Activated CD4-positive, alpha-beta T cell treated with anti-CD3 and anti-CD28 coated beads for 1 hour (primary cell): ENCODE data around the gene C16orf92.
"Not testable (repeated sequence)": the region's sequence is repeated elsewhere in the genome, so short reads cannot be mapped to it uniquely, and the experiment has no call there.

Source experiments
- DNase-seq: peaks from one replicate; pipeline ENCODE4 v3.0.0-alpha.2; 2020

The C16orf92 gene

DNA sequence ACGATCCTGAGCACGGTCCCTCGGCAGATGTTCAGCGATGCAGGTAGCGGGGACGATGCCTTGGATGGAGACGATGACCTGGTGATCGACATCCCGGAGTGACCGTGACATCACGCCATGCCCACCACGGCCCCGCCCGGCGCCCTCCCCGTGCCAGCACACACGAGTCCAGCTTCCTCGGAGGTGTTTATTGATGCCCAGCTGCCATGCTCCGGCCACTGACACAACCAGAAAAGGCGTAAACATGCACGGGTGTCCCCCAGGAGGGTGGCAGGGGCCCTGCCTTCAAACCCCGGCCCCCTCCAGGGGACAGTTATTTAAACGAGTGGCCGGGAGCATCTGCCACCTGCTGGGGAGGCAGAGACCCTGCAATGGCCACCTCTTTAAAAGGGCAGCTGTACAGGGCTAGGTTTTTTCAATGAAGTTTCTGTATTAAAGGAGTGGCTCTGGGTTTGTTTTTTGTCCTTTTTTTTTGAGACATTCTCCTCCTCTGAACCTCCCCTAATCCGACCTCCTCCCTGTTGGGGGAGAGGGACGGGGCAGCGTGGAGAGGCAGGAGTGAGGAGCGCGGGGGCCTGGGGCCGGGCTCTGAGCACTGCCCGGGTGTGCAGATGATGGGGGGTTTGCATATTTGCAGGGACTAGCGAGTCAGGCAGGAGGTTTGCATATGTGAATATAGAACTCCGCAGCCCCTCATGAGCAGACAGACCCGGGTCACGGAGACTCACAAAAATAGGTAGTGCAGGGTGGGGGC, 17.5 kb upstream of the C16orf92 start:
- DNase-seq, result no peak

DNA sequence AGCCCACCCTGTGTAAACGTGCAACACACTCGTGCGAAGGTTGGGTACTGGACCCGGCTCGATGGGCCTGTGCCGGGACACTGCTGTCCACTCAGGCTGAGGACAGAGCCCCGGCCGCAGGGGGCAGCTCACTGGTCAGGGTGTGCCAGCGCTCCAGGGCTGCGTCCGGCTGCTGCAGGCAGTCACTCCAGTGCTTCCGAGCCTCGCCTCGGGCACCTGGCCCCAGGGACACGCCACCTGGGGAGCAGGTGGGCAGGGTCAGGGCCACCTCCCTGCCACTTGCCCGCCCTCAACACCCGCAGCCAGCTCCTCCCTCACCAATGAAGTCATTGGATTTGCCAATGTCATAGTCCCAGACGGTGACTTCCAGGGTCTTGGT, 16.9 kb upstream of the C16orf92 start:
- DNase-seq, result no peak

DNA sequence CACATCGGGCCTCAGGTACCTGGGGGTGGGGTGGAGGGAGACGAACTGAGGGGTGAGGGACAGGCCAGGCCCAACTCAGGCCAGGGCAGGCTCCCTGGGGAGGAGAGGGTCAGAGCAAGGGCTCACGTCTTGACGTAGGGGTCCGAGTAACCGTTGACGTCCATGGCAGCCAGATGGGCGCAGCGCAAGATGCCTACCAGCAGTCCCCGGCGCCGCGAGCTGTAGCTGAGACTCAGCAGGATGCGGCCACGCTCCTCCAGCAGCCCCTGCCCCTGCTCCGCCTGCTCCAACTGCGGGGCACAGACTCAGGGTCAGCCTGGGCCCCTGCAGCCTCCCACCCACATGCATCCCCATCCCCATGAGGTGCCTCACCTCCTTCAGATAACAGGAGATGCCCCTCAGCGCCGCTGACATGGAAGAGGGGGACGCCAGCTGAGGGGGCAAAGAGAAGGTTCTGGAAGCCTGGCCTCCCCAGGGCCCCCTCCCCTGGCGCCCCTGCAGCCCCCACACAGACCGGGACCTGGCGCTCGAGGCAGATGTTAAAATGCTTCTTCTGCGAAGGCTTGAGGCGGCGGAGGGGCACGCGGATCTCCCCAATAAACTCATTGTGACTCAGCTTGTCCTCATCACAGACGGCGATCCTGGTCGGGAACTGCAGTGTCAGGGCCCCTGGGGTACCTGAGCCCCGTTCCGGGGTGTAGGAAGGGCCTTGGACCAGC, 16.2 kb upstream of the C16orf92 start:
- DNase-seq, result no peak

DNA sequence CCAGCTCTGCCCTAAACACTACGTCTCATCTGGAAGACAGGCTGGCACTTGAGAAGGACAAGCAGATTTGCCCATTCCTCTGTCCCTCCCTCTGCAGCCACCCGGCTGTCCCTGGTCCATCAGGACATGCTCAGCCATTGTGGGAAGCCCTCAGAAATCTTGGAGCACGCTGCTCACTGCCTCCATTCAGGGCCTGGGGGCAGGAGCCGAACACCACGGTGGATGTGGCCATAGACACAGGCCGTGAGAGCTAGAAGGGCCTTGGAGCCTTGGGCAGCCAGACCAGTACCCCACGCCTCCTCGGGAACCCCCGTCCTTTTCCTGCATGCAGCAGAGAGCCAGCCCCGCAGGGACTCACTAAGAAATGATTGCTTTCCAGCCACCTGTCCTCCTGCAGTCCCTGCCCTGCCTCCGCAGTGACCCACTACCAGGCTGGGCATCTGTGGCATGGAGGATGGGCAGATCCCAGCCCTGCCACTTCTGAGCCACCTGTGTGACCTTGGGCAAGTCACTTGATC, 15.6 kb upstream of the C16orf92 start:
- no peak for DNase-seq

DNA sequence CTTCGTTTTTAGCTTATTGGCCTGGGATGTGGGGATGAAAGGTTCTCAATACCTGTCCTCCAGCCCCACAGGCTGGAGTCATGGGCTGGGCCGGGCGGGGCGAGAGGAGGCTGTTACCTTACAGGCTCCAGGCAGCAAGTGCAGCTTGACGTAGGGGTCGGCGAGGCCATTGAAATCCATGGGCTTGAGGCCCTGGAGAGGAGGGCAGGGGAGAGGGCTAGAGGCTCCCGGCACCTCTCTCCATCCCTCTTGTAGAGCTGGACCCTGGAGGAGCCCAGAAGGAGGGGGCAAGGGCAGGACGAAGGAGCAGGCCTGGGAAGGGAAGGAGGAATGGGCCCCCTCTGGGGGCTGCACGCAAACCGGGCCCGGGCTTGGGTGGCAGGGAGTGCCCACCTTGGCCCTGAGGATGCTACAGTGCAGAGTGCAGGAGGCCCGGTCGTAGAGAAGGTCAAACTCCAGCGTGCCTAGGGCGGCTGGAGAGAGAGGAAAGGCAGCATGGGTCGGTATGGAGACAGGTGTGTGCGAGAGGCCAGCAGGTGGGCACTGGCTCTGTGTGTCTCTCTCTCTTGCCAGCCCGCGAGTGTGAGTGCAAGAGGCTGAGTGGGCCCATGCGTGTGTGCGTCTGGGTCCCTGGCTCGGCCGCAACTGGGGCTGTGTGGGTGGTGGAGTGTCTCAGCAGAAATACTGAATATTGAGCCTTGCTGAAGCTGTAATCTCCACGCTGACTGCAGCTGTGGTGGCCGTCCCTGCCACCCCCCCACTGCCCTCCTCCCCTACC, 13.7 kb upstream of the C16orf92 start:
- no peak for DNase-seq

DNA sequence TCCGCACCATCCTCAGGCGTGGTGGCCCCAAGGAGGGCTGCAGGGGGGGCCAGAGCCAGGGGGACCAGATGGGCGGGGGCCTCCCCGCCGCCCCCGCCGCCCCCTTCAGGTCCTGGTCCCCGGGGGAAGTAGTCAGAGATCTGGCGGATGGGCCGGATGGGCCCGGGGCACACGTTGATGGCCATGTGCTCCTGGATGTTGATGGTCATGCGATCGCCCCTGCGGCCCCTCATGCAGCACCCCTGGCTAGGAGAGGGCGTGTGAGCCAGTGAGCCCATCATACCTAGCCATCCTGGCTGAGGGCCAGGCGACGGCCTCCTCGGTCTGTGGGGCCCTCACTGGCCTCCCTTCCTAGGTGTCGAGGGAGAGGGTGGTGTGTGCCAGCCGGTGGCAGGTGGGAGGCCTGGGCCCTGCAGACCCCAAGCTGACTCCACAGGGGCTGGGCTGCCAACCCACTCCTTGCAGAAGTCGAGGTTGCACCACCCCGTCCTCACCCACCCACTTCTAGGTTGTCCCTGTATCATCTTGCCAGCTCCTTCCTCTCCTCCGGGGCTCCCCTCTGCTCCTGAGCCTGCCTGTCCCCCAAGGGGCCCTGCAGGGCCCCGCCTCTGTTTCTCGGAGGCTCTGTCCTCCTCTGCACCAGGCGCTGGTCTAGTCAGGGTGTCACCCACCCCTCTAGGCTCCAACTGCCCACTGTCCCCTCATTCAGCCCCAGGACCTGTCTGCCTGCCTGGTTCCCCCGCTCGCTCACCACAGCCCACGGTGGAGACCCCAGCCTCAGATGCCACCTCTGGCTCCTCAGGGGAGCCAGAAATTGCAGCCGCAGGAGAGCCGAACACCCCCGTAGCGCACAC, 12.8 kb upstream of the C16orf92 start:
- no peak for DNase-seq

DNA sequence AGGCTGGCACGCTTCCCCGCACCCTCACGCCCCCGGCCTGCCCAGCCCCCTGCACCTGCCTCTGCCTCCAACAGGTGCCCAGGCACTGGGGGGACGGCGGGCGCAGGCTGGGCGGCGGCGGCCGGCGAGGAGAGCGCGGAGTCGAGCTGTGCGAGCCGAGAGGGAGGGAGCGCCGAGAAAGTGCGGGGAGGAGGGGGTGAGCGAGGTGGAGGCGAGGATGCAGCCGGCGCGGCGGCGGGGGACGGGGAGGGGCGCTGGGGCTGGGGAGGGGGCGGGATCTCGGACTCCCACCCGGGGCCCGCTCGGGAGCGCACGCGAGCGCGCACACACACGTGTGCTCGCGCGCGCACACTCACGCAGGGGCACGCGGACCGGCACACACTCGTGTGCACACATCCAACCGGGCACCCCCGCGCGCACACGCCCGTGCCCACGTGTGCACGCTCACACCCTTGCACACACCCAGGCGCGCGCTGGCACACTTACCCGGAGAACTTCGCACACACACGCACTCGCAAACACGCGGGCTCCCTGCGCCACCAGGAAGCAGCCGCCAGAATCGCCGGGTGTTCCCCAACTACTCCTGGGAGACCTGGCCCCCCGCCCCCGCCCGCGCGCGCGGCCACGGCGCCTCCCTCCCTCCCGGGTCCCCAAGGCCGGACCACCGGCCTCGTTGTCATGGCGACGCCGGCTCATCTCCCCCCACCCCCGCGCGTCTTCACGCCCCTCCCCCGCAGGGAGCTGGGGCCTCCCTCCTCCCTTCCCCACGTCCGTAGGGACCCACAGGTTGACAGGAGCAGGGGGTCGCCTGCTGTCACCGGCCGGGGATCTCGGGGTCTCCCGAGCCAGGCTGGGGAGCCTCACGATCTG, 11.9 kb upstream of the C16orf92 start, which contains the start of gene DOC2A:
DOC2A (minus strand) TSS at position 184 of the 870 bp plus-strand sequence. CDS start 805 bp downstream, outside the sequence.
- DNase-seq, result no peak

DNA sequence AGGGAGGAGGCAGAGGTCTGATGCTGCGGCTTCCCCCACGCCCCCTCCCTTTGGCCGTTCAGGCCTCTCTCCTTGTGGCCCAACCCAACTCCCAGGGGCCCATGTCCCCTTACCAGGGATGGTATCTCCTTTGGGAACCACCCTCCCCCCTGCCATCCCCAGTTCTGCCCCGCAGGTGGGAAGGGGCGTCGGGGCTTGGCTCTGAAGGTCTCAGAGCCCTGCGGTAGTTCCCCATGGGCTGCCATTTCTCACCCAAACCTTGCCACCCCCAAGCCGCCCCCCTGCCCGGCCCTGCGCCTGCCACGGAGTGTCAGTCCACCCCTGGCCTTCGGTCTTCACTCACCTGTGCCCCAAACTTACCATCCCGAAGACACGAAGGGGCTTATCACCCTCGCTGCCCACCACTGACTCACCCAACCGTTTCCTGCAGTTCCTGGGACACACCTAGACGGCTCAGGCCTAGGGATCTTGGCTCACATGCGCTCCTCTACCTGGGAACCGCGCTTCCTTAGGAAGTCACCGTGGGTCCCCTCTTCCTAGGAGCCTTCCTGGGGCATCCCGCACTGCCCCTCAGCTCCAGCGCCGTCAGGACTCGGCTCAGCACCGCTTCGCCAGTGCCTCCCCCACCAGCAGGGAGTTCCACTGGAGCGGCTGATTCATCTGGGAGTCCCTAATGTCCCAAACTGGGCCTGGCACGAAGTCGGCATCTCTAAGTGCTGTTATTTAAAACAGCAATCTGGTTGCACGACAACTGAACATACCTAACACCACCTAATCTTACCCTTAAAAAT, 11.1 kb upstream of the C16orf92 start:
- no peak for DNase-seq

DNA sequence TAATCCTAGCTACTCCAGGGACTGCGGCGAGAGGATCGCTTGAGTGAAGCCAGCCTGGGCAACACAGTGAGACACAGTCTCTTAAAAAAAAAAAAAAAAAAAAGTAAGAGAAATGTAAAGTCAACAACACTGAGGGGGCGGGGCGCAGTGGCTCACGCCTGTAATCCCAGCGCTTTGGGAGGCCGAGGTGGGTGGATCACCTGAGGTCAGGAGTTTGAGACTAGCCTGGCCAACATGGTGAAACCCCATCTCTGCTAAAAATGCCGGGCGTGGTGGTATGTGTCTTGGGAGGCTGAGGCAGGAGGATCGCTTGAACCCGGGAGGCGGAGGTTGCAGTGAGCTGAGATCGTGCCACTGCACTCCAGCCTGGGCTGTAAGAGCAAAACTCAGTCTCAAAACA, 10.4 kb upstream of the C16orf92 start:
- not testable (repeated sequence) for DNase-seq

DNA sequence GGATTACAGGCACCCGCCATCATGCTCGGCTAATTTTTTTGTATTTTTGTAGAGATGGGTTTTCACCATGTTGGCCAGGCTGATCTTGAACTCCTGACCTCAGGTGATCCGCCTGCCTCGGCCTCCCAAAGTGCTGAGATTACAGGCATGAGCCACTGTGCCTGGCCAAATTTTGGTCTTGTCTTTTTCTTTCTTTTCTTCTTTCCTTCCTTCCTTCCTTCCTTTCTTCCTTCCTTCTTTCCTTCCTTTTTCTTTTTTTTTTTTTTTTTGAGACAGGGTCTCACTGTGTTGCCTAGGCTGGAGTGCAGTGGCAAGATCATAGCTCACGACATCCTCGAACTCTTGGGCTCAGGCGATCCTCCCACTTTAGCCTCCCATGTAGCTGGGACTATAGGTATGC, 7.5 kb upstream of the C16orf92 start:
- not testable (repeated sequence) for DNase-seq

DNA sequence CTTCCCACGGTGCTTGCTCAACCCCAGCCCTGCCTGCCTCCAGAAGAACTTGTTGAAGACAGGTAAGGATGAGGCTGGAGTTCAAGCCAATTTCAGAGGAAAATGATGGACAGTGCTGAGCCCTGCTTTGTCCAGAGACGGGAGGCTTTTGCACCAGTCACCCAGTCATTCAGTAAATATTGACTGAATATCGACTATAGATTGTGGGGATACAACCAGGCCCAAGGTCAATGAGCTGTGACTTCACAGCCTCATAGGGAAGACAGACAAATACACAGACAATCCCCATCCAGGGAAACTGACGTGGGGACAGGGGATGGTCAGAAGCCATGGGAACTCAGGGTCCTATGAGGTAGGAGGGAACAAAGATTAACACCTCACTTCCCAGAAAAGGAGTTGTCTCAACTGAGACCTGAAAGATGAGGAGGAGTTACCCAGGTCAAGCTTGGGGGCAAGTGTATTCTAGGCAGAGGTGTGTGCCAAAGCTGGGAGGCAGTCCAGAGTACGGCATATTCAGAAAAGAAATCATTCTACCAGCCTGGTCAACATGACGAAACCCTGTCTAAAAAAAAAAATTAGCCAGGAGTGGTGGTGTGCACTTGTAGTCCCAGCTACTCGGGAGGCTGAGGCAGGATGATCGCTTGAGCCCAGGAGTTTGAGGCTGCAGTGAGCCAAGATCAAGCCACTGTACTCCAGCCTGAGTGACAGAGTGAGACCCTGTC, 6.3 kb upstream of the C16orf92 start:
- DNase-seq, result no peak

DNA sequence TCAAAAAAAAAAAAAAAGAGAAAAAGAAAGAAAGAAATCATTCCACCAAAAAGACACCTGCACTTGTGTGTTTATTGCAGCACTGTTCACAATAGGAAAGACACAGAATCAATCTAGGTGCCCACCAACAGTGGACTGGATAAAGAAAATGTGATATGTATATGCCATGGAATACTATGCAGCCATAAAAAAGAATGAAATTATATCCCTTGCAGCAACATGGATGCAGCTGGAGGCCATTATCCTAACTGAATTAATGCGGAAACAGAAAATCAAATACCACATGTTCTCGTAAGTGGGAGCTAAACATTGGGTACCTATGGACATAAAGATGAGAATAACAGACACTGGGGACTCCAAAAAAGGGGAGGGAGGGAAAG, 5.7 kb upstream of the C16orf92 start:
- DNase-seq, result no peak

DNA sequence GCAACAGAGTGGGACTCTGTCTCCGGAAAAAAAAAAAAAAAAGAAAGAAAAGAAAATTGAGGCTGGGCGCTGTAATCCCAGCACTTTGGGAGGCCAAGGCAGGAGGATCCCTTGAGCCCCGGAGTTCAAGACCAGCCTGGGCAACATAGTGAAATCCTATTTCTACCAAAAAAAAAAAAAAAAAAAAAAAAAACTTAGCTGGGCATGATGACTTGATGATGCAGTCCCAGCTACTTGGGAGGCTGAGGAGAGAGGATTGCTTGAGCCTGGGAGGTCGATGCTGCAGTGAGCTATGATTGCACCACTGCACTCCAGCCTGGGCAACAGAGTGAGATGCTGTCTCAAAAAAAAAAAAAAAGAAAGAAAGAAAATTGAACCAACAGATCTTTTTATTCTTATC, 5.1 kb upstream of the C16orf92 start:
- DNase-seq, result not testable (repeated sequence)

DNA sequence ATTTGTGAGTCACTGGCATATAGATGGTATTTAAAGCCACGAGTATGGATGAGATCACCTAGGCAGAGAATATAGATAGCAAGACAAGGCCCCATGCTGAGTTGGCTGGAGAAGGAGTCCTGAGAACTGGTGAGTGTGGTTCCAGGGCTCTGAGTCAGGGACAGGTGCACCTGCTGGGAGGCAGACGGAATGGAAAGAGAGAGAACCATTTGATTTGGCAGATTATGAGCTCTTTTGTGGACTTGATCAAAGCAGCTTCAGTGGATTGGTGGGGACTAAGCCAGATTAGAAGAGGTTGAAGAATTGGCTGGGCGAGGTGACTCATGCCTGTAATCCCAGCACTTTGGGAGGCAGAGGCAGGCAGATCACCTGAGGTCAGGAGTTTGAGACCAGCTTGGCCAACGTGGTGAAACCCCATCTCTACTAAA, 4.3 kb upstream of the C16orf92 start:
- DNase-seq, result no peak

DNA sequence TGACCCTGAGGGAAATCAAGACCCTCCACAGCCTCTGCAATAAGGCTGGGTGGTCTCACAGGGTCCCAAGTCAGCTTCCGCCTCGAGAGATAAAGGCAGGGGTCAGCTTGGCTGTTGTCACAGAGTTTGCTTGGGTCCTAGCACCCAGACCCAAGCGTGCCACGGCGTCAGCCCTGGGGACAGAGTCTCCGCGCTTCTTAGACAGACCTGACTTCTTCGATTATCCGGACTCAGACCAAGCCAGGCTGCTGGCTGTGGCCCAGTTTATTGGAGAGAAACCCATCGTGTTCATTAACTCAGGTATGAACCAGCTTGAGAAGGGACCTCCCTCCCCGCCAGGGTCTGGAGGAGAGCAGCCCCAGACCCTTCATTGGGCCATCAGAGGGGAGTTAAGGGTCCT, 588 bp downstream of the C16orf92 start:
- DNase-seq, result no peak

DNA sequence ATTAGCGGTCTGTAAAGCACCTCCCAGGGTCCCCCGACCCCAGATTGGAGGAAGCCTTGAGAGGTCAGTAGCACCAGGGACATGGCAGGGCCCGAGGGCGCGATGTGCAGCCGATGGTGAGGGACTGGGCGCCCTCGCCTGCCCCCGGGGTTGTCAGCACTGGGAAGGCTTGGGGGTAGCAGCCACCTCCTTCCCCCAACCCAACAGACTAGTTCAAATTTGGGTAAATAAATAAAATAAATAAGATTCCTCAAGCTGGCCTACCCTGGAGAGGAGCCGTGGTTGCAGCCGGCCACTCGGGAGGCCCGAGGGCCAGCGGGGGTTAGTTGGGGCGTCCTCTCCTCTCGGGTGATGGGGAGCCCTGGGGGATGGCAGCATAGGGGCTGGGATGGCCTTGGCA, 1.5 kb downstream of the C16orf92 start:
- no peak for DNase-seq

DNA sequence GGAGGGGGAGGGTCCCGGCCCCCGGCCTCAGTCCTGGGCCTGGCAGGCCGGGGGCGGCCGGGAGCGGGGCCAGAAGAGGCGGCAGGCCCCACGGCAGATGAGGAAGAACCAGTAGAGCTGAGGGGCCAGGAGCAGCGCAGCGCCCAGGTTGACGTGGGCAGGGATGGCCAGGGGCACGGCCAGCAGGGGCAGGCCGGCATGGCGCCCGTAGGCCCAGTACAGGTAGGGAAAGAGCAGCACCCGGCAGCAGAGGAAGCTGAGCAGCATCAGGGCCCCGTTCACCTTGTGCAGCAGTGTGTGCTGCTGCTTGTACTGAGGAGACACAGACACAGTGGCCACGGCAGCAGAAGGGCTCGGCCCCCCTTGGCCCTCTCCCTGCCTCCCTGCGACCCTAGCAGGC, 2.2 kb downstream of the C16orf92 start:
- no peak for DNase-seq

DNA sequence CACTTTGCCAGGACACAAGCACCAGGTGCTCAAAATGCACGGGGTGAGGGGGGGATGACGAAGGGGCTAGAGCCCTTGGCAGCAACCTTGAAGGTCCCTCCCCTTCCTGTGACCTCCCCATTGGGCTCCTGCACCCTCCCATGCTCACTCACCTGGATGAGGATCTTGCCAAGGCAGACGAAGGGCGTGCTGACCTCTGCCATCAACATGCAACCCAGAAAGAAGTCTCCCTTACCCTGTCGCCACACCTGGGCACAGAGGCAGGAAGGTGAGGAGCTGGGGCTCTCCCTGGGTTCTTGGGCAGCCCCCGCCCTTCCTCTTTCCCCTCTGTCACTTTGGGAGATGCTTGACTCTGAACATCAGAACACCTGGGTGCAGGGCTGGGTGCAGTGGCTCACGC, 2.6 kb downstream of the C16orf92 start:
- DNase-seq, result no peak

DNA sequence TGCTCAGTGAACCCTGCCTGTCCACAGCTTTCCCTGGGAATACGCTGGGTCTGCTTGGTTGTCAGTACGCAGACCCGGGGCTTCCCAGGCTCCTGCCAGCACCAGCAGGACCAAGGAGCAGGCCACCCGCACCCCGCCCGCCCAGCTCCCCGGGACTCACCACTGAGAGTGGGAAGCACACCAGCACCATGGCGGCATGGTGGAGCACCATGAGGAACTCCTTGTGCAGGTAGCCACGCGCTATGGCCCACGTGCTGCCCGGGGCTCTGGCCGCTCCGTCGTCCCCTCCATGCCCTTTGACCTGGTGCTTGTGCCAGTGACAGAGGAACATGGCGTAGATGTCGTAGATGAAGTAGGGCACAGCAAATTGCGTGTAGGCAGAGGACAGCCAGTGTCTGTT, 3.5 kb downstream of the C16orf92 start:
- no peak for DNase-seq
